HCT116 (cell line): ENCODE results near the gene STIMATE. TPM values are rescaled to one million over a fixed set of nuclear protein-coding genes. Genes with fewer than 3 reads are reported as not detected.

ENCODE experiments used
- ATAC-seq: fragments of 200-7000 bp; cut with Tn5 transposase; 2 replicates; pipeline ENCODE4 v1.9.1; 2020; ENCODE audit warnings: mild to moderate bottlenecking, moderate library complexity
- BruUV-seq: library from RNA; stranded (reverse); fragments of 400-500 nt; replicated peaks from 2 replicates; lab custom pipeline; 2021; lab: Mats Ljungman, UMichigan
- CTCF ChIA-PET: fragments of 300-600 bp; sonication (Branson Sonifier 250); formaldehyde crosslinking; loops from one replicate; lab custom pipeline; 2021; ENCODE audit warnings: antibody characterized with exemption; lab: Charles Lee
- POLR2A ChIA-PET: fragments of 300-600, 350-600 bp; sonication (Branson Sonifier 250); formaldehyde crosslinking; loops from one replicate; lab custom pipeline; 2021; ENCODE audit warnings: antibody characterized with exemption; lab: Charles Lee
- RAD21 ChIA-PET, 2 experiments: fragments of 300-600 bp; sonication (Branson Sonifier 250); formaldehyde crosslinking; loops; one replicate each; lab custom pipeline; 2023; ENCODE audit warnings: low total read pairs in 2 of 2; ENCODE audit not compliant: uncharacterized antibody in 2 of 2, unreplicated experiment in 2 of 2, low non-redundant PET in 1 of 2; lab: Charles Lee
- DNase-seq: peaks from one replicate; pipeline ENCODE4 v3.0.0-alpha.2; 2010; ENCODE audit warnings: low read depth, low spot score
- H2AFZ ChIP-seq: fragments of 200-600 bp; shearing (Covaris generic), sonication (generic); 2 replicates; pipeline ENCODE4 v1.6.1; 2017; ENCODE audit warnings: low read depth, mixed run types, mixed read lengths, antibody characterized with exemption, low read length; ENCODE audit not compliant: poor library complexity, severe bottlenecking
- H3K27ac ChIP-seq: 2 replicates; pipeline ENCODE4 v1.5.1; 2012; ENCODE audit warnings: low read depth, low read length
- H3K27me3 ChIP-seq: fragments of 200-600 bp; sonication (generic); 2 replicates; pipeline ENCODE4 v1.6.1; 2016; ENCODE audit warnings: mixed run types, low read length, mixed read lengths; ENCODE audit not compliant: insufficient read depth
- H3K36me3 ChIP-seq, 2 experiments: fragments of 200-500 bp in 1 of 2; fragments of 200-600 bp in 1 of 2; sonication (Bioruptor generic) in 1 of 2; sonication (generic) in 1 of 2; 2 replicates each; pipeline versions ENCODE4 v1.5.1 to v1.6.1; 2014 to 2016; ENCODE audit warnings: low read length in 2 of 2, inconsistent platforms in 1 of 2, mixed read lengths in 1 of 2, mixed run types in 1 of 2; ENCODE audit not compliant: insufficient read depth in 2 of 2, control insufficient read depth in 1 of 2
- H3K4me1 ChIP-seq, 2 experiments: fragments of 200-600 bp in 1 of 2; sonication (generic) in 1 of 2; 2 replicates each; pipeline versions ENCODE4 v1.5.1 to v1.6.1; 2012 to 2017; ENCODE audit warnings: low read length in 2 of 2, inconsistent platforms in 1 of 2, mild to moderate bottlenecking in 1 of 2, mixed read lengths in 1 of 2, mixed run types in 1 of 2, moderate library complexity in 1 of 2; ENCODE audit not compliant: insufficient read depth in 2 of 2, control insufficient read depth in 1 of 2
- H3K4me2 ChIP-seq: fragments of 200-600 bp; sonication (generic); 2 replicates; pipeline ENCODE4 v1.6.1; 2017; ENCODE audit warnings: mixed run types, low read length, mixed read lengths
- H3K4me3 ChIP-seq, 2 experiments: fragments of 200-600 bp in 1 of 2; sonication (generic) in 1 of 2; replicated peaks in 1 of 2; 2 replicates each; pipeline ENCODE4 v1.5.1; 2011 to 2016; ENCODE audit warnings: low read length in 2 of 2, control low read depth in 1 of 2, low read depth in 1 of 2, mild to moderate bottlenecking in 1 of 2, mixed read lengths in 1 of 2, mixed run types in 1 of 2
- H3K79me2 ChIP-seq: fragments of 200-600 bp; sonication (generic); 2 replicates; pipeline ENCODE4 v1.6.1; 2017; ENCODE audit warnings: mild to moderate bottlenecking, mixed run types, low read length, moderate library complexity, mixed read lengths; ENCODE audit not compliant: insufficient read depth
- H3K9ac ChIP-seq: fragments of 200-600 bp; sonication (generic); 2 replicates; pipeline ENCODE4 v1.6.1; 2016; ENCODE audit warnings: low read length, mixed read lengths
- H3K9me2 ChIP-seq: fragments of 200-600 bp; sonication (generic), shearing (Covaris generic); 2 replicates; pipeline ENCODE4 v1.6.1; 2017; ENCODE audit warnings: mixed run types, mild to moderate bottlenecking, moderate library complexity; ENCODE audit not compliant: insufficient read depth
- H3K9me3 ChIP-seq, 2 experiments: fragments of 200-500 bp in 1 of 2; fragments of 200-600 bp in 1 of 2; sonication (Bioruptor generic) in 1 of 2; sonication (generic) in 1 of 2; 2 replicates each; pipeline ENCODE4 v1.6.1; 2014 to 2017; ENCODE audit warnings: low read length in 2 of 2, mixed read lengths in 2 of 2, inconsistent platforms in 1 of 2, low read depth in 1 of 2, mild to moderate bottlenecking in 1 of 2, mixed run types in 1 of 2, moderate library complexity in 1 of 2; ENCODE audit not compliant: control insufficient read depth in 1 of 2, insufficient read depth in 1 of 2
- H4K20me1 ChIP-seq: fragments of 200-600 bp; sonication (generic), shearing (Covaris generic); 2 replicates; pipeline ENCODE4 v1.6.1; 2017; ENCODE audit warnings: mixed run types, mild to moderate bottlenecking, moderate library complexity; ENCODE audit not compliant: insufficient read depth
- CEBPB ChIP-seq: IDR thresholded peaks from 2 replicates; pipeline ENCODE4 v1.6.1; 2012; ENCODE audit warnings: low read depth
- EGR1 ChIP-seq: IDR thresholded peaks from 2 replicates; pipeline ENCODE4 v1.6.1; 2012; ENCODE audit warnings: low read depth
- POLR2A ChIP-seq: IDR thresholded peaks from 2 replicates; pipeline ENCODE4 v1.7.0; 2011; ENCODE audit warnings: borderline replicate concordance; ENCODE audit not compliant: insufficient read depth, insufficient read length; ENCODE audit errors: extremely low read depth
- POLR2AphosphoS5 ChIP-seq: IDR thresholded peaks from 2 replicates; pipeline ENCODE4 v1.6.1; 2011; ENCODE audit warnings: mild to moderate bottlenecking, low read depth, low read length, moderate library complexity
- RAD21 ChIP-seq: IDR thresholded peaks from 2 replicates; pipeline ENCODE4 v1.6.1; 2012; ENCODE audit warnings: low read depth, mild to moderate bottlenecking
- YY1 ChIP-seq: IDR thresholded peaks from 2 replicates; pipeline ENCODE4 v1.6.1; 2011; ENCODE audit warnings: low read length, low read depth, moderate library complexity, mild to moderate bottlenecking; ENCODE audit not compliant: insufficient replicate concordance; ENCODE audit errors: extremely low read depth
- intact Hi-C: fragments of 100-400 bp; cut with micrococcal nuclease; formaldehyde crosslinking; loops from 2 replicates; pipeline ENCODE4 v1.10.0; 2022
- total RNA-seq: library from RNA; stranded (reverse); gene quantifications from one replicate; pipeline ENCODE4 v1.2.1, GENCODE V29; 2021; ENCODE audit not compliant: unreplicated experiment

STIMATE gene
- total RNA-seq, 1 experiment from 2014 or later: 20.2 TPM

DNA sequence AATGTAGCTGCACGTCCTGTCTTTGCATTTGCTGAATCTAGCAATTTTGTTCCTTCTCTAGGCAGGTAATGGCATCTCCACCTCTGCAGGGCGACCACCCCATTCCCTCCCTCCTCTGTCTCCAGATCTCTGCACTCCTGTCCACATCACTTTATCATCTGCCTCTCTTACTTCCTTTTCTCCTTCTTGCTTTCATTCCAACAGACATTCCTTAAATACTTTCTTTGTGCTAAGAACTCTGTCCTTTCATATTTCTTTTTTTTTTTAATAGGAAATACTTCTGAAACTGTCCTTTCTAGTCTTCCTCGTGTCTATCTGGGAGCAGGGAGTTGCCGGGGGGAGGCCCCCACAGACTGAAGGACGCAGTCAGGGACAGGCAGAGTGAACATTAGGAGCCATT, 95.5 kb downstream of the STIMATE start:
- H3K79me2 ChIP-seq: no peaks in the 10 kb centered on the region
- ChIA-PET CTCF (no interaction called here), POLR2A (no interaction called here), RAD21 (no interaction called here)
- no peak overlapping the region for H2AFZ ChIP-seq
- no peaks in the 10 kb centered on the region for H3K9me2 ChIP-seq
- no peaks in the 10 kb centered on the region for H3K9me3 ChIP-seq
- intact Hi-C loops: no loop called here
- no peak for ATAC-seq
- no peaks in the 10 kb centered on the region for H3K27me3 ChIP-seq
- BruUV-seq: no TSS peak
- no peaks in the 10 kb centered on the region for H4K20me1 ChIP-seq
- no peaks in the 10 kb centered on the region for H3K36me3 ChIP-seq
- no peak overlapping the region for H3K27ac ChIP-seq
- no peak for TF ChIP-seq EGR1
- DNase-seq: no peak
- H3K4me3 ChIP-seq: no peak overlapping the region
- no peak overlapping the region for H3K9ac ChIP-seq
- H3K4me2 ChIP-seq: no peak overlapping the region
- H3K4me1 ChIP-seq: peaks cover 0 to 7% of the 10 kb centered on the region in 2 experiments; a peak in 1 of 4 replicates

DNA sequence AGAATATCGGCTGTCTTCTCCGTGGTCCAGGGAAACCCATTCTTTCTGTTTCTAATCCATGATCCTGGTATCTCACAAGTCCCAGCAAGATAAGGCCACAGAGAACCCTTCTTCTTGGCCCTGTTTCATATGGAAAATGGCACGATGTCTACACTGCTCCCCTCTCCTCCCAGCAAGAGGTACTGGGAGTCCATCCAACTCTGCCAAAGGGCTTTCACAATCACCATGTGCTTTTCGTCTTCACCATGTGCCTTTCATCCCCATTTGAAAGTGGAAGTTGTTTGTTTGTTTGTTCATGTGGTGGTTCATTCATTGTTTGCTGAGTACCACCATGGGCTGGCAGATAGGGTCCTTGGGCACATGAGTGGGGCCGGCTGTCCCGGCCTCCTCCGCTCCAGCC, 97.3 kb downstream of the STIMATE start:
- H3K27me3 ChIP-seq: no peaks in the 10 kb centered on the region
- ATAC-seq: no peak
- H3K27ac ChIP-seq: no peak overlapping the region
- intact Hi-C loops: no loop called here
- H3K9me2 ChIP-seq: no peaks in the 10 kb centered on the region
- RAD21 ChIA-PET: no interaction called here
- no peak overlapping the region for H3K4me3 ChIP-seq
- H2AFZ ChIP-seq: no peak overlapping the region
- no peaks in the 10 kb centered on the region for H3K79me2 ChIP-seq
- TF ChIP-seq YY1: no peak
- TF ChIP-seq POLR2A: no peak
- no peak for TF ChIP-seq RAD21
- TF ChIP-seq CEBPB: no peak
- no peak for TF ChIP-seq POLR2AphosphoS5
- TF ChIP-seq, all 23 proteins: peak for 0
- CTCF ChIA-PET: interaction anchor here (1.2 kb wide), 1 partner anchor 12 kb away, joined by 3 read pairs; no protein-coding TSS in a partner anchor
- Histone ChIP-seq H3K4me1 (peaks cover 0 to 7% of the 10 kb centered on the region in 2 experiments; a peak in 1 of 4 replicates), H3K9me3 (no peaks in the 10 kb centered on the region), H3K4me2 (no peak overlapping the region), H4K20me1 (no peaks in the 10 kb centered on the region), H3K36me3 (no peaks in the 10 kb centered on the region), H3K9ac (no peak overlapping the region)
- POLR2A ChIA-PET: no interaction called here
- BruUV-seq: no TSS peak
- no peak for DNase-seq
